Measurements from ENCODE around the gene U2SURP.

- TF ChIP-seq, protein P1, sequence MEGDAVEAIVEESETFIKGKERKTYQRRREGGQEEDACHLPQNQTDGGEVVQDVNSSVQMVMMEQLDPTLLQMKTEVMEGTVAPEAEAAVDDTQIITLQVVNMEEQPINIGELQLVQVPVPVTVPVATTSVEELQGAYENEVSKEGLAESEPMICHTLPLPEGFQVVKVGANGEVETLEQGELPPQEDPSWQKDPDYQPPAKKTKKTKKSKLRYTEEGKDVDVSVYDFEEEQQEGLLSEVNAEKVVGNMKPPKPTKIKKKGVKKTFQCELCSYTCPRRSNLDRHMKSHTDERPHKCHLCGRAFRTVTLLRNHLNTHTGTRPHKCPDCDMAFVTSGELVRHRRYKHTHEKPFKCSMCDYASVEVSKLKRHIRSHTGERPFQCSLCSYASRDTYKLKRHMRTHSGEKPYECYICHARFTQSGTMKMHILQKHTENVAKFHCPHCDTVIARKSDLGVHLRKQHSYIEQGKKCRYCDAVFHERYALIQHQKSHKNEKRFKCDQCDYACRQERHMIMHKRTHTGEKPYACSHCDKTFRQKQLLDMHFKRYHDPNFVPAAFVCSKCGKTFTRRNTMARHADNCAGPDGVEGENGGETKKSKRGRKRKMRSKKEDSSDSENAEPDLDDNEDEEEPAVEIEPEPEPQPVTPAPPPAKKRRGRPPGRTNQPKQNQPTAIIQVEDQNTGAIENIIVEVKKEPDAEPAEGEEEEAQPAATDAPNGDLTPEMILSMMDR (IDR thresholded peaks at IDR 0.05; ENCODE audit: poor library complexity) = no peak
- TF ChIP-seq EZH2 (IDR thresholded peaks at IDR 0.05; ENCODE audit: borderline replicate concordance) (no peak), EZH2phosphoT487 (IDR thresholded peaks at IDR 0.05; ENCODE audit: low read depth, severe bottlenecking, unreplicated experiment) (no peak)
Measured at GRCh38 chr3:143000528-143000927, 842 bp upstream of the U2SURP start.

Measured in hepatocyte (in vitro differentiated cells).